IMR-90 (cell line): ENCODE measurements around the gene CAND2. TPM values are rescaled to one million over a fixed set of nuclear protein-coding genes. Genes with fewer than 3 reads are reported as not detected.

Experiments used
- ATAC-seq: fragments of 200-7000 bp; cut with Tn5 transposase; 2 replicates; pipeline ENCODE4 v1.9.1; 2020; ENCODE audit warnings: low read depth, mild to moderate bottlenecking, moderate library complexity
- BruUV-seq: library from RNA; stranded (reverse); fragments of 400-500 nt; replicated peaks from 2 replicates; lab custom pipeline; 2021; lab: Mats Ljungman, UMichigan
- CTCF ChIA-PET: fragments of 300-600 bp; formaldehyde crosslinking; extraction: SDS; loops from one replicate; lab custom pipeline; 2021; ENCODE audit warnings: antibody characterized with exemption; lab: Yijun Ruan, JAX
- POLR2A ChIA-PET: fragments of 300-600 bp; sonication (Branson Sonifier 250); formaldehyde crosslinking; loops from one replicate; lab custom pipeline; 2022; ENCODE audit warnings: antibody characterized with exemption; ENCODE audit not compliant: unreplicated experiment; lab: Charles Lee
- DNase-seq: peaks from one replicate; pipeline ENCODE4 v3.0.0; 2013
- H2AFZ ChIP-seq: replicated peaks from 2 replicates; pipeline ENCODE3; 2013; ENCODE audit warnings: low read length, mild to moderate bottlenecking; ENCODE audit not compliant: poor library complexity
- H2AK5ac ChIP-seq: 2 replicates; pipeline ENCODE4 v1.6.1; 2013; ENCODE audit warnings: low read depth, low read length, inconsistent platforms
- H2AK9ac ChIP-seq: replicated peaks from 2 replicates; pipeline ENCODE3; 2013; ENCODE audit warnings: mild to moderate bottlenecking, low read depth, low read length, moderate library complexity; ENCODE audit not compliant: poor library complexity
- H2BK120ac ChIP-seq: 2 replicates; pipeline ENCODE4 v1.6.1; 2013; ENCODE audit warnings: low read depth, low read length, inconsistent platforms
- H2BK15ac ChIP-seq: 3 replicates; pipeline ENCODE4 v1.6.1; 2013; ENCODE audit warnings: low read depth, low read length, inconsistent platforms
- H2BK20ac ChIP-seq: 2 replicates; pipeline ENCODE4 v1.6.1; 2013; ENCODE audit warnings: low read depth, mild to moderate bottlenecking, inconsistent platforms, low read length, moderate library complexity
- H2BK5ac ChIP-seq: 2 replicates; pipeline ENCODE4 v1.6.1; 2013; ENCODE audit warnings: mild to moderate bottlenecking, low read depth, low read length, inconsistent platforms; ENCODE audit not compliant: poor library complexity, severe bottlenecking
- H3K14ac ChIP-seq: replicated peaks from 2 replicates; pipeline ENCODE4 v1.6.1; 2013; ENCODE audit warnings: low read depth, low read length, inconsistent platforms
- H3K18ac ChIP-seq: 2 replicates; pipeline ENCODE4 v1.6.1; 2013; ENCODE audit warnings: low read depth, low read length, control low read depth
- H3K23ac ChIP-seq: 2 replicates; pipeline ENCODE4 v1.6.1; 2013; ENCODE audit warnings: low read depth, low read length, inconsistent platforms
- H3K27ac ChIP-seq: 2 replicates; pipeline ENCODE4 v1.5.1; 2013; ENCODE audit warnings: mild to moderate bottlenecking, control low read depth, low read length; ENCODE audit not compliant: insufficient read depth
- H3K27me3 ChIP-seq: 2 replicates; pipeline ENCODE4 v1.6.1; 2013; ENCODE audit warnings: low read length; ENCODE audit not compliant: control insufficient read depth, insufficient read depth
- H3K36me3 ChIP-seq: 2 replicates; pipeline ENCODE4 v1.6.1; 2013; ENCODE audit warnings: low read length, mixed read lengths; ENCODE audit not compliant: control insufficient read depth, insufficient read depth
- H3K4ac ChIP-seq: 2 replicates; pipeline ENCODE4 v1.6.1; 2013; ENCODE audit warnings: low read depth, low read length, inconsistent platforms
- H3K4me1 ChIP-seq: 2 replicates; pipeline ENCODE4 v1.6.1; 2013; ENCODE audit warnings: low read length, mixed read lengths; ENCODE audit not compliant: control insufficient read depth, insufficient read depth
- H3K4me2 ChIP-seq: 2 replicates; pipeline ENCODE4 v1.6.1; 2013; ENCODE audit warnings: low read depth, mild to moderate bottlenecking, control low read depth, low read length, moderate library complexity
- H3K4me3 ChIP-seq: 2 replicates; pipeline ENCODE4 v1.5.1; 2013; ENCODE audit warnings: low read depth, mild to moderate bottlenecking, control low read depth, low read length, moderate library complexity; ENCODE audit not compliant: insufficient read depth
- H3K56ac ChIP-seq: 2 replicates; pipeline ENCODE4 v1.6.1; 2013; ENCODE audit warnings: low read length, inconsistent platforms; ENCODE audit not compliant: insufficient read depth; ENCODE audit errors: extremely low read depth
- H3K79me1 ChIP-seq, 2 experiments: 2 replicates each; pipeline ENCODE4 v1.6.1; 2013; ENCODE audit warnings: low read length in 2 of 2, inconsistent platforms in 1 of 2, low read depth in 1 of 2
- H3K9ac ChIP-seq: 2 replicates; pipeline ENCODE4 v1.6.1; 2013; ENCODE audit warnings: low read depth, low read length, control low read depth
- H3K9me1 ChIP-seq: 2 replicates; pipeline ENCODE4 v1.6.1; 2013; ENCODE audit warnings: low read length, inconsistent platforms; ENCODE audit not compliant: insufficient read depth
- H3K9me3 ChIP-seq: 2 replicates; pipeline ENCODE4 v1.6.1; 2013; ENCODE audit warnings: low read length; ENCODE audit not compliant: control insufficient read depth, insufficient read depth
- H4K20me1 ChIP-seq: 2 replicates; pipeline ENCODE4 v1.6.1; 2013; ENCODE audit warnings: low read length, inconsistent platforms; ENCODE audit not compliant: insufficient read depth
- H4K5ac ChIP-seq: 2 replicates; pipeline ENCODE4 v1.6.1; 2013; ENCODE audit warnings: mild to moderate bottlenecking, low read depth, low read length, control low read depth
- H4K8ac ChIP-seq, 2 experiments: 2 replicates each; pipeline ENCODE4 v1.6.1; 2013; ENCODE audit warnings: low read depth in 2 of 2, low read length in 2 of 2, control low read depth in 1 of 2, inconsistent platforms in 1 of 2
- H4K91ac ChIP-seq: 2 replicates; pipeline ENCODE4 v1.6.1; 2013; ENCODE audit warnings: low read depth, low read length, inconsistent platforms; ENCODE audit not compliant: insufficient read depth
- BHLHE40 ChIP-seq: fragments of 150-350 bp; IDR thresholded peaks from 2 replicates; pipeline ENCODE4 v1.6.1; 2016; ENCODE audit warnings: mild to moderate bottlenecking, low read depth, low read length
- CEBPB ChIP-seq: IDR thresholded peaks from 2 replicates; pipeline ENCODE4 v1.6.1; 2012; ENCODE audit warnings: low read depth, low read length, improper control_type of control experiment
- CHD1 ChIP-seq: IDR thresholded peaks from 2 replicates; pipeline ENCODE4 v1.6.1; 2012; ENCODE audit warnings: low read depth, low read length, improper control_type of control experiment
- FOS ChIP-seq: fragments of 150-350 bp; IDR thresholded peaks from 2 replicates; pipeline ENCODE4 v1.6.1; 2016; ENCODE audit warnings: low read depth, low read length
- MAFK ChIP-seq: IDR thresholded peaks from 2 replicates; pipeline ENCODE4 v1.6.1; 2012; ENCODE audit warnings: low read depth, low read length, improper control_type of control experiment
- MAZ ChIP-seq: IDR thresholded peaks from 2 replicates; pipeline ENCODE4 v1.6.1; 2012; ENCODE audit warnings: low read depth, mild to moderate bottlenecking, low read length, improper control_type of control experiment, moderate library complexity, borderline replicate concordance
- MXI1 ChIP-seq: IDR thresholded peaks from 2 replicates; pipeline ENCODE4 v1.6.1; 2012; ENCODE audit warnings: low read depth, mild to moderate bottlenecking, low read length, moderate library complexity, borderline replicate concordance
- NFE2L2 ChIP-seq: fragments of 150-350 bp; IDR thresholded peaks from 2 replicates; pipeline ENCODE4 v1.6.1; 2016; ENCODE audit warnings: low read depth, mild to moderate bottlenecking, low read length
- POLR2A ChIP-seq: IDR thresholded peaks from 2 replicates; pipeline ENCODE4 v1.6.1; 2012; ENCODE audit warnings: mild to moderate bottlenecking, low read depth, low read length
- RAD21 ChIP-seq: IDR thresholded peaks from 2 replicates; pipeline ENCODE4 v1.6.1; 2012; ENCODE audit warnings: low read length, improper control_type of control experiment
- RCOR1 ChIP-seq: IDR thresholded peaks from 2 replicates; pipeline ENCODE4 v1.6.1; 2012; ENCODE audit warnings: mild to moderate bottlenecking, low read length, improper control_type of control experiment; ENCODE audit not compliant: insufficient replicate concordance
- RFX5 ChIP-seq: IDR thresholded peaks from 2 replicates; pipeline ENCODE4 v1.8.0; 2012; ENCODE audit warnings: low read depth, mild to moderate bottlenecking, low read length, moderate library complexity
- SMC3 ChIP-seq: fragments of 150-350 bp; IDR thresholded peaks from 2 replicates; pipeline ENCODE4 v1.6.1; 2016; ENCODE audit warnings: low read depth, mild to moderate bottlenecking, antibody characterized with exemption, low read length, moderate library complexity
- WGBS, 2 experiments: methylation state at CpG; one replicate each; pipeline versions ENCODE4 v1.1.5 to v1.1.7; 2013; ENCODE audit warnings: missing lambda C conversion rate in 2 of 2; ENCODE audit not compliant: insufficient read length in 1 of 2; ENCODE audit errors: extremely low coverage in 2 of 2; 5-methylcytosine and 5-hydroxymethylcytosine counted together
- dilution Hi-C: fragments of 300-500 bp; cut with HindIII; formaldehyde crosslinking; loops from one replicate; pipeline ENCODE4 v1.14.3; 2018; ENCODE audit warnings: low sequenced_read_pairs; ENCODE audit not compliant: unreplicated experiment
- in situ Hi-C: fragments of 300-500 bp; cut with MboI; formaldehyde crosslinking; loops from 3 replicates; pipeline ENCODE4 v1.14.3; 2019; ENCODE audit warnings: low sequenced_read_pairs, inconsistent platforms, mixed read lengths
- intact Hi-C: fragments of 100-400 bp; cut with micrococcal nuclease; formaldehyde crosslinking; loops from 2 replicates; pipeline ENCODE4 v1.10.0; 2022
- polyA plus RNA-seq, 3 experiments: library from polyadenylated mRNA; depleted of rRNA; stranded (reverse); fragments of >200 nt; gene quantifications; 2 replicates each; pipeline ENCODE4 v1.2.3, GENCODE V29; 2012; ENCODE audit warnings: low replicate concordance in 1 of 3
- total RNA-seq: library from RNA; depleted of rRNA; stranded (reverse); fragments of >200 nt; gene quantifications from 2 replicates; pipeline ENCODE4 v1.2.3, GENCODE V29; 2012
- TF ChIP-seq, protein P1 (sequence below): conservative IDR thresholded peaks from 2 replicates; pipeline ENCODE4 v1.5.1; 2012; ENCODE audit warnings: mild to moderate bottlenecking, low read depth, low read length, improper control_type of control experiment
- TF ChIP-seq, protein P2 (sequence below): fragments of 150-350 bp; IDR thresholded peaks from 2 replicates; pipeline ENCODE4 v1.6.1; 2016; ENCODE audit warnings: low read depth, mild to moderate bottlenecking, low read length, moderate library complexity, borderline replicate concordance
- TF ChIP-seq, protein P3 (sequence below): fragments of 150-350 bp; IDR thresholded peaks from 2 replicates; pipeline ENCODE4 v1.6.1; 2017; ENCODE audit warnings: mild to moderate bottlenecking, antibody characterized with exemption, low read length, low read depth

Gene CAND2
- total and polyA plus RNA-seq, 2 of the 4 experiments (the other 2 are of a cell fraction), result 2.9 to 4.9 TPM

DNA sequence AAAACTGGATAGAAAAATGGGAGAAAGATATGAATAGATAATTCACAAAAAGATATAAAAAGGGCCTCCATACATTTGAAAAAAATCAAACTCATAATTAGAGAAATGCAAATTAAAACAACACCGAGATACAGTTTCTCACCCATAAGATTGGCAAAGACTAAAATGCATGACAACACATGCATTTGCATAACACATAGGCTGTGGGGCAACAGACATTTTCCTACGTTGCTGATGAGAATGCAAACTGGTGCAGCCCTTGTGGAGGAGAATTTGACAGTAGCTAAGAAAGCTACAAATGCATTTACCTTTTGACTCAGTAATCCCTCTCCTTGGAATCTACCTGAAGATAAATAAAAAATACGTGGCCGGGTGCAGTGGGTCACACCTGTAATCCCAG is 11.4 kb upstream of the CAND2 start:
- H3K4me2 ChIP-seq, result no peak overlapping the region
- no CpG with 5 or more reads among the region's 4 CpGs for WGBS, 2 experiments
- H4K91ac ChIP-seq, result no peak overlapping the region
- H3K18ac ChIP-seq, result no peak overlapping the region
- H3K4me3 ChIP-seq, result no peak overlapping the region
- H3K9me1 ChIP-seq, result no peaks in the 10 kb centered on the region
- intact Hi-C loops (no loop called here), dilution Hi-C loops (no loop called here), in situ Hi-C loops (no loop called here)
- no TSS peak for BruUV-seq
- no peaks in the 10 kb centered on the region for H4K20me1 ChIP-seq
- no peaks in the 10 kb centered on the region for H3K9me3 ChIP-seq
- ATAC-seq, result no peak
- peaks cover 5% of the 10 kb centered on the region; the same call in 1 of the 2 replicates for H3K4me1 ChIP-seq
- no peak overlapping the region for H2AK5ac ChIP-seq
- no peak overlapping the region for H3K14ac ChIP-seq
- no peak overlapping the region for H2BK5ac ChIP-seq
- DNase-seq, result no peak
- H2AK9ac ChIP-seq, result no peak overlapping the region
- no peak overlapping the region for H3K56ac ChIP-seq
- no peaks in the 10 kb centered on the region for H3K36me3 ChIP-seq
- no peak overlapping the region for H3K9ac ChIP-seq
- no peak overlapping the region for H3K4ac ChIP-seq
- CTCF ChIA-PET, result no interaction called here
- POLR2A ChIA-PET, result no interaction called here
- TF ChIP-seq MAFK (no peak), MXI1 (no peak), RCOR1 (no peak), RFX5 (no peak), NFE2L2 (no peak), CHD1 (no peak), CEBPB (no peak), POLR2A (no peak), BHLHE40 (no peak), MAZ (no peak), RAD21 (no peak), FOS (no peak), SMC3 (no peak)
- TF ChIP-seq, protein P1, sequence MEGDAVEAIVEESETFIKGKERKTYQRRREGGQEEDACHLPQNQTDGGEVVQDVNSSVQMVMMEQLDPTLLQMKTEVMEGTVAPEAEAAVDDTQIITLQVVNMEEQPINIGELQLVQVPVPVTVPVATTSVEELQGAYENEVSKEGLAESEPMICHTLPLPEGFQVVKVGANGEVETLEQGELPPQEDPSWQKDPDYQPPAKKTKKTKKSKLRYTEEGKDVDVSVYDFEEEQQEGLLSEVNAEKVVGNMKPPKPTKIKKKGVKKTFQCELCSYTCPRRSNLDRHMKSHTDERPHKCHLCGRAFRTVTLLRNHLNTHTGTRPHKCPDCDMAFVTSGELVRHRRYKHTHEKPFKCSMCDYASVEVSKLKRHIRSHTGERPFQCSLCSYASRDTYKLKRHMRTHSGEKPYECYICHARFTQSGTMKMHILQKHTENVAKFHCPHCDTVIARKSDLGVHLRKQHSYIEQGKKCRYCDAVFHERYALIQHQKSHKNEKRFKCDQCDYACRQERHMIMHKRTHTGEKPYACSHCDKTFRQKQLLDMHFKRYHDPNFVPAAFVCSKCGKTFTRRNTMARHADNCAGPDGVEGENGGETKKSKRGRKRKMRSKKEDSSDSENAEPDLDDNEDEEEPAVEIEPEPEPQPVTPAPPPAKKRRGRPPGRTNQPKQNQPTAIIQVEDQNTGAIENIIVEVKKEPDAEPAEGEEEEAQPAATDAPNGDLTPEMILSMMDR, result no peak
- TF ChIP-seq, protein P2, sequence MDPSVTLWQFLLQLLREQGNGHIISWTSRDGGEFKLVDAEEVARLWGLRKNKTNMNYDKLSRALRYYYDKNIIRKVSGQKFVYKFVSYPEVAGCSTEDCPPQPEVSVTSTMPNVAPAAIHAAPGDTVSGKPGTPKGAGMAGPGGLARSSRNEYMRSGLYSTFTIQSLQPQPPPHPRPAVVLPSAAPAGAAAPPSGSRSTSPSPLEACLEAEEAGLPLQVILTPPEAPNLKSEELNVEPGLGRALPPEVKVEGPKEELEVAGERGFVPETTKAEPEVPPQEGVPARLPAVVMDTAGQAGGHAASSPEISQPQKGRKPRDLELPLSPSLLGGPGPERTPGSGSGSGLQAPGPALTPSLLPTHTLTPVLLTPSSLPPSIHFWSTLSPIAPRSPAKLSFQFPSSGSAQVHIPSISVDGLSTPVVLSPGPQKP, result no peak
- TF ChIP-seq, protein P3, sequence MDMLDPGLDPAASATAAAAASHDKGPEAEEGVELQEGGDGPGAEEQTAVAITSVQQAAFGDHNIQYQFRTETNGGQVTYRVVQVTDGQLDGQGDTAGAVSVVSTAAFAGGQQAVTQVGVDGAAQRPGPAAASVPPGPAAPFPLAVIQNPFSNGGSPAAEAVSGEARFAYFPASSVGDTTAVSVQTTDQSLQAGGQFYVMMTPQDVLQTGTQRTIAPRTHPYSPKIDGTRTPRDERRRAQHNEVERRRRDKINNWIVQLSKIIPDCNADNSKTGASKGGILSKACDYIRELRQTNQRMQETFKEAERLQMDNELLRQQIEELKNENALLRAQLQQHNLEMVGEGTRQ, result no peak
- H3K27ac ChIP-seq, result no peak overlapping the region
- no peak overlapping the region for H2BK120ac ChIP-seq
- no peak overlapping the region for H2BK20ac ChIP-seq
- no peak overlapping the region for H2BK15ac ChIP-seq
- H3K79me1 ChIP-seq, result no peaks in the 10 kb centered on the region
- no peak overlapping the region for H2AFZ ChIP-seq
- H3K27me3 ChIP-seq, result peaks cover 4% of the 10 kb centered on the region; the same call in 1 of the 2 replicates
- H4K8ac ChIP-seq, result no peak overlapping the region
- H4K5ac ChIP-seq, result no peak overlapping the region
- H3K23ac ChIP-seq, result no peak overlapping the region
